Measurements from ENCODE around the gene MAP3K5.

The MAP3K5 gene

DNA sequence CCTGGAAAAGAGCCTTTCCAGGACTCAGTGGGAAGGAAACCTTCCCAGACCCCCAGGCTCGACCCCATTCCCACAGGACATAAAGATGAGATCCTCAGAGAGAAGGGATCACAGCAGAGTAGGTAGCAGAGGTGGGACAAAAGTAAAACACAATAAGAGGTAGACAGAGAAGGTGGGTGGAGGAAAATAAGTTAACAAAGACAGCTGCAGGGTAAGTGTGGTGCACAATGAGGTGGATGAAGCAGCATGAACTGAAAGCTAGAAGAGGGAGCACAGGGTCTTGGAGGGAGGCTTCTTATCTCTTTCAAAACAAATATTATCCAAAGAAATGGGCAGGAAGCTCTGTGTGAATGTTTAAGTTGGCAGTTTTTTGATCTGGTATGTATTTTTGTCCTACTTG, 228.1 kb downstream of the MAP3K5 start:
- in situ Hi-C loops (cut with HindIII; ENCODE audit: low sequenced_read_pairs) = no loop called here
- DNase-seq (ENCODE audit: low read depth, low spot score) = no peak
- TF ChIP-seq, protein P1, sequence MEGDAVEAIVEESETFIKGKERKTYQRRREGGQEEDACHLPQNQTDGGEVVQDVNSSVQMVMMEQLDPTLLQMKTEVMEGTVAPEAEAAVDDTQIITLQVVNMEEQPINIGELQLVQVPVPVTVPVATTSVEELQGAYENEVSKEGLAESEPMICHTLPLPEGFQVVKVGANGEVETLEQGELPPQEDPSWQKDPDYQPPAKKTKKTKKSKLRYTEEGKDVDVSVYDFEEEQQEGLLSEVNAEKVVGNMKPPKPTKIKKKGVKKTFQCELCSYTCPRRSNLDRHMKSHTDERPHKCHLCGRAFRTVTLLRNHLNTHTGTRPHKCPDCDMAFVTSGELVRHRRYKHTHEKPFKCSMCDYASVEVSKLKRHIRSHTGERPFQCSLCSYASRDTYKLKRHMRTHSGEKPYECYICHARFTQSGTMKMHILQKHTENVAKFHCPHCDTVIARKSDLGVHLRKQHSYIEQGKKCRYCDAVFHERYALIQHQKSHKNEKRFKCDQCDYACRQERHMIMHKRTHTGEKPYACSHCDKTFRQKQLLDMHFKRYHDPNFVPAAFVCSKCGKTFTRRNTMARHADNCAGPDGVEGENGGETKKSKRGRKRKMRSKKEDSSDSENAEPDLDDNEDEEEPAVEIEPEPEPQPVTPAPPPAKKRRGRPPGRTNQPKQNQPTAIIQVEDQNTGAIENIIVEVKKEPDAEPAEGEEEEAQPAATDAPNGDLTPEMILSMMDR (IDR thresholded peaks at IDR 0.05; ENCODE audit: low read depth, low read length) = no peak
- no peak overlapping the region for H3K4me3 ChIP-seq (ENCODE audit: low read depth, low read length)

DNA sequence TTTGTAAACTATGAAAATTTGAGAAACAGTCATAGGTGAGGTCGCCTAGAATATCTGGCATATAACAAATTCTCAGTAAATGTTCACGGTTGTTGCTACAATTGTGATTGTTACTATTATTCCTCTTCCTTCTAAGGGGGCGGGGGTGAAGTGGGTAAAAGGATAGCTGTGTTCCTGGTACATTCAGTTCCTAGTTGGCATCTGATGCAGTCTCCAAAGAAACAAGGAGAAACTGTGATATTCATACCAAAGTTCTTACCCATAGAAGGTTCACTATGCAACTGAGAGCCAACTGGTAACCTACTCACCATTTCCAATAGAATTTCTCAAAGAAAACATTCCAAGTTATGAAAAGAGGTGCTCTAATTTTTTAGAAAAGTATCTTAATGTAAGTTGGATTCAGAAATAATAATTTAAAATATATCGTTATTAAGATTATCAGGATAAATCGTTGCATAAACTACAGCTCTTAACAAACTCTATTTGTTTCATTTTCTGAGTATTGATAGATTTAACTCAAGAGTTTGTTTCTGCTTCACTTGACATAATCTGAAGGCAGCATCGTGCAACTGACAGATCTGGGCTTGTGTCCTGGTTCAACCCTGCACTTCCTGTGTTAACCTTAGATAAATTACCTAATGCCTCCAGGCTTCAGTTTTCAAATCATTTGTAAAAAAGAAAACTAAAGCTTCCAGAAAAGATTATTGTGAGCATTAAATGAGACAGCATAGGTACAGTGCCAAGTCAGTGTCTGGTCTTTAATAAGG, 228.7 kb downstream of the MAP3K5 start:
- TF ChIP-seq, protein P1 (IDR thresholded peaks at IDR 0.05; ENCODE audit: low read depth, low read length) = no peak
- in situ Hi-C loops (cut with HindIII; ENCODE audit: low sequenced_read_pairs) = no loop called here
- DNase-seq (ENCODE audit: low read depth, low spot score) = no peak
- H3K4me3 ChIP-seq (ENCODE audit: low read depth, low read length) = no peak overlapping the region

DNA sequence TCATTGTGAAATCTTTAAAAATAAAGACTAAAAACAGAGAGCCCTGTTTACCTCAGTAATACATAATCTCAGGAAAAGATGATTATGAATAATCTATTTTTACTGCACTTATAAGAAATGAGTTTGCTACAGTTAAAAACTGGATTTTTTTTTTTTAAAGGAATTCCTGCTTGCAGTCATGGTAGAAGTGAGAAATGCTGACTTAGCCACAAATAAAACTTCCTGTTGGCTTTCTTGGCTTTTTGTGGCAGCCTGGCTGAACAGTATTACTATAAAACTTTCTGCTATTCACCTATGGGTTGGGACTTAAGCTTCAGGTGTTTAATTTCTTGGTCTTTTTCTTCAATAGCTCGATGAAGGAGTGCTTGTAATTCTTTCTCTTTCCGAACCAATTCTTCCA, 230.1 kb downstream of the MAP3K5 start:
- no peak overlapping the region for H3K4me3 ChIP-seq (ENCODE audit: low read depth, low read length)
- in situ Hi-C loops (cut with HindIII; ENCODE audit: low sequenced_read_pairs) = no loop called here
- DNase-seq (ENCODE audit: low read depth, low spot score) = no peak
- TF ChIP-seq, protein P1 (IDR thresholded peaks at IDR 0.05; ENCODE audit: low read depth, low read length) = no peak

DNA sequence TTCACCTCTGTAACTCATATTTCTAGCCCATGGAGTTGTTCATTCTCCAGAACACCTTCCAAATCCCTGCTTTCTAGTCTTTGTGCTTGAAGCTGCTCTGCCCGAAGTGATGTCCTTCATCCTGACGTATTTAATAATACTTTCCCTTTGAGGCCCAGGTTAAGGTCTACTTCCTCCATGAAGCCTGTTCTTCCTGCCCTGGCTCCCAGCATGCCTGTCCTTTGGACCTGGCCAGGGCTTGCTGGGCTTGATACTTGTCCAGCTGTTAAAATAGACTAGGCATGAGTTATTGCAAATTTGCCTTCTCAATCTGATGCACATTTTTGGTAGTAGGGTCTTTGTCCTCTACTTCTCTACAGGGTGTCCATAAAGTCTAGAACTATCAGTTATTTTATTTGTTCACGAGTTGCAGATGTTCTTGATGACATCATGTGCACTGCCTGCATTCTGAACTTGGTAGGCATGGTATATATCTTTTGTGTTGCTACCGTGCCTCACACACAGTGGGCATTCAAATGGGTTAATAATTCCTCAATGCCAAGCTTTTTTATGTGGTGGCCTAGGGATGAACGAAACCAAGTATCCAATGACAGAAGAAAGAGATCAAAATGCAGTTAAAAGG, 239.0 kb downstream of the MAP3K5 start:
- in situ Hi-C loops (cut with HindIII; ENCODE audit: low sequenced_read_pairs) = no loop called here
- DNase-seq (ENCODE audit: low read depth, low spot score) = no peak

DNA sequence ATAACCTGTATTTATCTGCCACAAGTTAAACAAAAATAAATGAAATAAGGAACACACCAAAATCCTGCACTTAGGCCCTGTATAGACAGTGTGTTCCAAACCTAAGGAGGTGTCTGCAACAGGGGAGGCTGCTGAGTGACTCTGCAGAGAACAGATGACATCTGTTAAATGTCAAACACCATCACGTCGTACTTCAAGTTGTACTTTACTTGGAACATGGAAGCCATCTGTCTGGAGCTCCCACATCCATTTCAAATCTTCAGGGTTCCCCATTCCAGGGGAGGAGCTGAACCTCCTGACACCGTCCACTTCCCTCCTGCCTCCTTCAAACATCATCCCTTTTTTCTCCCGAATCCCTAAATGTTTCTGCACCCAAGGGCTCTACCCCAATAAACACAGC, 240.2 kb downstream of the MAP3K5 start:
- DNase-seq (ENCODE audit: low read depth, low spot score) = no peak
- no peak overlapping the region for H3K4me3 ChIP-seq (ENCODE audit: low read depth, low read length)
- in situ Hi-C loops (cut with HindIII; ENCODE audit: low sequenced_read_pairs) = no loop called here
- TF ChIP-seq, protein P1 (IDR thresholded peaks at IDR 0.05; ENCODE audit: low read depth, low read length) = no peak

More for the DNA sequence above, 239.0 kb downstream of the MAP3K5 start:
- no peak overlapping the region for H3K4me3 ChIP-seq (ENCODE audit: low read depth, low read length)
- TF ChIP-seq, protein P1 (IDR thresholded peaks at IDR 0.05; ENCODE audit: low read depth, low read length) = no peak

DNA sequence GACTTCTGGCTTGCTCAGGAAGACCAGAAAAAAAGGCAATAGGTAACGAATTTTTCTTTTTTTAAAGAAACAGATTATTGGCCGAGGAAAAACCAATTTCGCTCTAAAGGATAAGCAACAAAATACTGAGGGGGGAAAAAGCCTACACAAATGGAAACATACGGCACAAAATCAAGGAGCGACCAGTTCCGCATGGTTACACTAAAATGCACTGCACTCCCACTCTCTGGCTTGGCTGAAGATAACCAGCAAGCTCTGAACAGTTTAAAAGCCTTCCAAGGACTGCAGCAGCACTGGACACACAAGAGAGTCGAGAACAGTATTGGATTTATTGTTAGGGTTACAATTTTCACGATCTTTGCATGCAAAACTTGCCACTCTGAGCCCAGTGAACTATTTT, 241.2 kb downstream of the MAP3K5 start:
- in situ Hi-C loops (cut with HindIII; ENCODE audit: low sequenced_read_pairs) = no loop called here
- DNase-seq (ENCODE audit: low read depth, low spot score) = no peak
- TF ChIP-seq, protein P1 (IDR thresholded peaks at IDR 0.05; ENCODE audit: low read depth, low read length) = no peak
- H3K4me3 ChIP-seq (ENCODE audit: low read depth, low read length) = no peak overlapping the region
